ENCODE data around the gene CNPY4.

- no peak for TF ChIP-seq POLR2A (IDR thresholded peaks at IDR 0.05)
- no peak for TF ChIP-seq CTCF (IDR thresholded peaks at IDR 0.05)
Measured at GRCh38 chr7:100119970-100120732, 717 bp downstream of the CNPY4 start.
